Stimulated activated CD4-positive, alpha-beta T cell treated with anti-CD3 and anti-CD28 coated beads, Interleukin-1b, Interleukin-23, amount 100 ng/mL, for 48 hours (primary cell): ENCODE results near the gene FILIP1.

Experiments used
- DNase-seq: peaks from one replicate; pipeline ENCODE4 v3.0.0-alpha.2; 2020

FILIP1 gene

DNA sequence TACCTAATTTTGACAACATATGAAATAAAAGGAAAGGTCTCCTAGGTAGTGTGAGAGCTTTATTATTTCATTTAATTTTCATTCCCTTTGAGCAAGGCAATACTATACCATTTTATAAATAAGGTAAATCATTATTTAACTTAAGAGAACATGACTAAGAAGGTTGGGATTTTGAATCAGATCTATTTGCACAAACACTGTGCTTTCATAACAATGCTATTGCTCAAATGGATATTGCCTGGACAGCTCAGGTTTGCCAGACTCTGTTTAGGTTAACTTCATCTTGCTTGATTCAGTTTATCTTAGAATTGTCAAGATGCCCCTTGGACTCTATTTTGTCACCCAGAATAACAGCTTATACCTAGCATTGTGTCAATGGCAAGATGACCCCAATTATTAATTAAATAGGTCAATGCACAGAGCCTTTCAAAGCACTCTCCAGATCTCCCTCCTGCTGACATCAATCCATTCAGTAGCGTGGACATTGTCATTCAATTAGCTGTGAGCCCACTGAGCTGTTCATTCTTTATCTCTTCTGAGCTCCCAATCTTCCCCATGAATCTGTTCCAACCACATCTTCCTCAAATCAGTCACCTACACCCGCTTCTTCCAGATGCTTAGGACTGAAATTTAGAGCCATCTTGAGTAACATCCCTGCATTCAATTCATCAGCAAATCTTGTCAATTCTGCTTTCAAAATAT is 166.9 kb downstream of the FILIP1 start:
- no peak for DNase-seq

DNA sequence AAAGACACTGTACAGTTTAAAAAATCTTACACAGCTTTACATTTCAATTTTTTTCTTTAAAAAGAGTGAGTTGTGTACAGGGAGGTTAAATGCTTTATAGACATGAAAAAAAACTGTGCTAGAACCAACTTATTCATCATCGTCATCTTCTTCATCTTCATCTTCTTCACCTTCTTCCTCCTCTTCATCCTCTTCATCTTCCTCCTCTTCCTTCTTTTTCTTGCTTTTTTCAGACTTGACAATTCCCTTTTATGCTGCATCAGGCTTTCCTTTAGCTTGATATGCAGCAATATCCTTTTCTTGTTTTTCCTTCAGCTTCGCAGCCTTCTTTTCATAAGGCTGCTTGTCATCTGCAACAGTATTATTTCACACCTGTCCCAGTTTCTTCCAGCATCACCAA is 174.7 kb downstream of the FILIP1 start:
- DNase-seq, result no peak

DNA sequence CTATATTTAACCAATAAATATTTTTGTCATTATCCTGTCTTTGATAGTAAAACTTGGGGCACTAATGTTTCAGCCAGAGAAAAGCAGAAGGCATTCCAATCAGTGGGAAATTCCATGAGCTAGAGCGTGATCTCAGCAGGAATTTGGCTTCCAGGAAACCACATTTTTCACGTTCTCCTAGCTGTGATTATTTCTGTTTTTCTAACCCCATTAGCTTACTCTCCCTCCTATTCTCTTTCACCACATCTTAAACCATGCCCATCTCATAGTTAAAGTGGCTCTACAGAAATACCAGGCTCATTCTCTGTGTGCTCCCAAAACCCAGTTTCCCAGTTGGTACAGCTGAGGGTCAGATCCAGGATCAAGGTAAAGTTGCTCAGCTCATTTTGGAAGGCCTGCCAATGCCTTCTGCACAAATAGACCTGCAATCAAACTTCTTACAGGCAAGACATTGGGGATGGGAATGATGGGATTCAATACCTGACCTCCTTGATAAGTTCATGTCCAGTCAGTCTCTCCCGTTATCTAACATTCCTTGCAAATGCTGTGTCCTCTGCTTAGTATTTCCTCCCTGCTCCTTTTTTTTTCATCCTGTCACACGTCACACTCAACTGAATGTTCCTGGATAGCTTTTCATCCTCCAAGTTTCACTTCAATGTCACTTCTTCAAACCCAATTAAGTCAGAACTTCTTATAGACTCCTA is 175.9 kb downstream of the FILIP1 start:
- no peak for DNase-seq

DNA sequence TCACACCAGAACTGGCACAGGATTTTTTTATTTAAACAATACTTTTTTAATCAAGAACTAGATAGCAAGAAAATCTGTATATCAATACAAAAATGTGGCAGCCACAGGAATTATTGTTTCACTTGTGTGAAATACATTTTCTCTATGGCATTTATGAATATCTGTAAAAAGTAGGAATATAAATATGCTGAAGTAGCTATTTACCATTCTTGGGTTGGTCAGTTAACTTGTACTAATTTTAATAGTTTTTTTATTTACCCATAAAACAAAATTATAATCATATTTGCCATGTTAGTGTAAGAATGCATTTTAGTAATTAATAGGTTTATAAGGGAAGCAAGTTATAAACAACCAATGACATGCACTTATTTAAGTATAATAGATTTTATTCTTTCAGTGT is 177.6 kb downstream of the FILIP1 start:
- DNase-seq, result no peak

DNA sequence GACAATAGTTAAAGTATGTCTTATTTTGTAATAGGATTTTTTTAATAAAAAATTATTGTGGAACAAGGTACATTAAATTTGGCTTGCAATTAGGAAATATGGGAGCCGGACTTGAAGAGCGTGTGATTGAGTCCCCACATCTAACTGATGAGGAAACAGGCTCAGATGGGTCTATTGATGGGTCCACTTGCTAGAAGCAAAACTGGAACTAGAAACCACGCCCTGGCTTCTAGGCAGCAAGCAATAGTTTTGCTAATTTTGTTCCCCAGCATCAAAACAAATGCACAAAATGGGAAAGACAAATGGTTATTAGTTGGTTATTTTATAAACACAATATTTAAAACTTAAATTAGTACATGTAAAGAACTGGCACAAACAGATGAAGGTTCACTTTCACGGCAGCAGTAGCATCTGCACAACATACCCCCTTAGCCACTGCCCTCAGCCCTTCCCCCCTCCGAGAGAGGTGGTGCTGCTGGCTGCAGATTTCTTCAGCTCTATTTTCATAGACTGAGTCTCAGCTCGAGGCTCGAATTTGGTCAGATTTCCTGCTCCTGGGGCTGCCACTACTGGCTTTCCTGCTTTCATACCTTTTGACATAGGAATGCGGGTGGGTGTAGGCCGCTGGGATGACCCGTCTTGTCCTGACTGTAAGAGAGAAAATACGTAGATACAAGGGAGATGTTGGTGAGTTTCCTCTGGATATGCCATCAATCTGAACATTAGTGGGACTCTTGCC is 185.2 kb downstream of the FILIP1 start:
- no peak for DNase-seq

DNA sequence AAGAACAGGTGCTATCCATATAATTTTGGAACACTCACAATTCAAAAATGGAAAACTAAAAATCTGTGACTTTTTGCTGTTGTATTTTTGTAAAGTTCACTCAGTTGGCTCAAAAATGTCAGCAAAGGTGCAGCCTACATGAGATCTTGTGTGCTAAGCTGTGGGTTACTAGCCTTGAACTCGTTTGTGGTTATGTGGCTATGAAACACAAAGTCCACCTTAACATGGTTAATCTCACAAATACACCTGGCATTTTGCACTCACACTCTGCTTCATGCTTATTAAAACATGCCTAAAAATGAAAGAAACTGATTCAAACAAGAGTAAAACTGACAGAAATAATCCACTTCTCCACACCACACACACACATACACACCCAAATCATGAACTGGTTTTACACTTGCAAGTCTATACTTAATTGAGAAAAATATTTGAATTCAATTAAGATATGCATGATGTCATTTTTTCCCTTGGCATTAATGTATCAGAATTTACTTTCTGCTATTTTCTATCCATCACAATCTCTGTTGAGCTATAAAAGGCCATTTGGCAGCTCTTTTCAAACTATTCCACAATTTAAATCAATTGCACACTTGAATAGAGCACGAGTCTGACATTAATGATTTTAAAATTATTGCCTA is 186.1 kb downstream of the FILIP1 start:
- no peak for DNase-seq

DNA sequence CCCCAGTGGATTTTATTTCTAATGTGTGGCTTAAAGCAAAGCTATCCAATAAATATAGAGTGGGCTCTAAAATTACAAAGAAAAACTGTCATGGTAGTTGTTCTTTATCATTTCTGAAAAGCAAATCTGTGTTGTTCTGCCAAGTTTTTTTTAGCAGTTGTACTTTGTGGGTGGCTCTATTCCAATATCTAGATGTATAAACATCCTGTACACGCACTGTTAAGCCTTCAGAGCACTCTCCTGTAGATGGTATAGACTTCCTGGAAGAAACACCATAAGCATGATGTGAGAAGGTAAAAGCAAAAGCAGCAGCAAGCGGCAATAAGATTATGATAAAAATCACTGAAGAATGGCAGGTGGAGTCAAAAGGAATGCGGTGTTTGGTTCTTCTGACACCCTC is 187.5 kb downstream of the FILIP1 start:
- no peak for DNase-seq

DNA sequence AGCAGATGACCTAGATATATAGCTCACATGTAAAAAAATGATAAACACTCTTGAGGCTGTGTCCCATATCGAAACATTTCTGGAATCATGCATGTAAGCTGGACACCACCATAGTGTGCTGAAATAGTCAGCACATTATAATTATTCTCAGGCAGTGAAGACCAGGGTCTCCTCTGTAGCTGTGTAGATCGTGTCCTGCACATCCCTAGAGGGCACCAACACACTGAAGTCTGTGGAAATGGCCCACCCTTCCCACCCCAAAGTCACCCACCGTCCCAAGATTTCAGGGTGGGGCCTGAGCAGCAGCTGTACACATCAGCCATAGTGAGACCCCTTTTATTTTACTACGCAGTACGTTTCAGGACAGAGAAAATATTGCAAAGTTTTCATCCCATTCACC is 188.0 kb downstream of the FILIP1 start:
- no peak for DNase-seq

DNA sequence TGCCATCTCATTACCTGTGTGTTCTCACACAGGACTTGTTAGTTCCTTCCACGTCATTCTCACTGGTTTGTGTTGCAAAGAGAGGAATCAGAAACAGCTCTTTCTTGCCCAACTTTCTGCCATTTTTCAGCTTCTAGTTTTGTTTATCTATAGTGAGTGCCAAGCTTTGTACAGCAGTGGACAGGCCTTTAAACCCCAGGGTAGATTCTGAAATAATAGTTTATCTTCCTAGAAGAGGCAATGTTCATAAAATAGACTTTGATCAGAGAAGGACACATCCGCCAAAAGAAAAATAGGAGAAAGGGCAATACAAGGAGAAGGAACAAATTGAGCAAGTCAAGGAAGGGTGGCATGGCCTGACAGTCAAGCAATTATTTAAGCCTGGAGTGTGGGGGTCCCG is 191.3 kb downstream of the FILIP1 start:
- no peak for DNase-seq

DNA sequence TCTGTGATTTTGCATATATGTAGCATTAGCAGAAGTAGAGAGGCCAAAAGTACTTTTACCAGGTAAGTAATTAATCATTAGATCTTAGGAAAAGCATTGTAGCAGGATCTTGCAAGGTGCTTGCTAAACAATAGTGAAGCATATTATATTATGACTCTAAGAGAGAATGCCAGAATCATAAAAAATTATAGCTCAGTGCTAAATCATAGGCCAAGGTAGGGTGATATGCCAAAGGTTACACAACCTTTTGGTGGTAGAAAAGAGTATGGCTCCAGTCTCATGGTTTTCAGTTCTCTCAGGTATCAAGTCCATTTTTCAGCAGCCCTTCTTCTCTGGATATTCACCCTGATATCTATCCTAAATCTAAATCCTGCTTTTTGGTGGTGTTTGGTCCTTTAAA is 192.1 kb downstream of the FILIP1 start:
- no peak for DNase-seq

DNA sequence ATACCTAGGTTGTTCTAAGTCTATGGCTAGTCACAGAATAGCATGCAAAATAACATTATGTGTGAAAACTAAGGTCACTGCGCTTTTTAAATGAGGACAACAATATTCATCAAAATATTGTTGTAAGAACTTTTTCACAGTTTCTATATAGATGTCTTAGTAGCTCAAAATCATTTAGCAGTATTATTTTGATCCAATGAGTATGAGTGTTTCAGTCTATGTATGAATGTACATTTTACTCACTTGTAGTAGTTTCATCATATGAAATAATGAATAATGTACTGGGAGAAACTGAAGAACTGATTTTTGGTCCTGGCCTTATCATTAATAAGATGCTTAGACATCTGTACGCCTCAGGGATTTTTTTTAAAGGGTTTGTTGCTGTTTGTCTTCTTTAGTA is 192.5 kb downstream of the FILIP1 start:
- DNase-seq, result no peak

DNA sequence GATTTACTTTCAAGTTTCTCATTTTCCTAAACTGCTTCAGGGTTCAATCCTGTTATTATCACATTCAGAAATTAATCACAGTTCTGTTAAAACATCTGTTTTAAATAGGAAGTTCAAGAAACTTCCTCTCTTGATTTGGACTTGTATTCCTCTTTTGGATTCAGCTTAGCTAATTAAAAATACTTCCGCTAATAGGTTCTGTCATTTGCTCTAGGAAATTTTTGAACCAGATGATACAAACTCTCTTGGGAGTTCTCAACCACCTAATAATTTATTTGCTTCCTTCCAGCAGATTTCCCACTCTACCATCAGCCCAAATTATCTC is 193.1 kb downstream of the FILIP1 start:
- DNase-seq, result no peak

DNA sequence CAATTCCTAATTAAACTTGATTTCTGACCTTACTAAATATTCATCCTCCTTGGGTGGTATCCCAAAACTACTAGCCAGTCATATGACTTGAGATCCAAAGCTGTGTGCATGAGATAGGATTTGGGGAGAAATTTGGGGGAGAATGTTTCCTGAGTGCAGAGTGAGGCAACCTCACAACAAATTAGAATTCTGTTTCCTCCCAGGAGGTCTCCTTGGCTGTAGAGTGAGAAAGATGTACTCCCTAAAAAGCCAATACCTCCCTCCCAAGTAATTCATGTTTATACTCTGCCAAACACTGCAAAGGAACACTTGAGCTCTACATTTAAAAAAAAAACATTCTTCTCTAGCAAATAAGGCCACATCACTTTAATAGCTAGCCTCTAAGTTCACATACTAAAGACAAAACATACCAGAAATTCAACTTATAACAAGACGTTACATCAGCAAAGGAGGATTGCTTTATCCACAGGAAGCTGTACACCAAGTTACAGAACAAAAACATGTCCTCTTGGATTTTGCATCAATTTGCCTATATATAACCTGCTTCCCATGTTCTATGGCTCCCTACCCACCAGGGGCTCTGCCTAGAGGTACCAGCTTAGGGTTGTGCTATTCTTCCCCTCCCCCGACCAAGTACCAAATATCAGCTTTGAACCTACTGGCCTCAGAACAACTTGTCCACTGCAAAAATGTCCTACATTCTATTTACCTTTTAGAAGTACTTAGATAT is 193.6 kb downstream of the FILIP1 start:
- DNase-seq, result no peak

DNA sequence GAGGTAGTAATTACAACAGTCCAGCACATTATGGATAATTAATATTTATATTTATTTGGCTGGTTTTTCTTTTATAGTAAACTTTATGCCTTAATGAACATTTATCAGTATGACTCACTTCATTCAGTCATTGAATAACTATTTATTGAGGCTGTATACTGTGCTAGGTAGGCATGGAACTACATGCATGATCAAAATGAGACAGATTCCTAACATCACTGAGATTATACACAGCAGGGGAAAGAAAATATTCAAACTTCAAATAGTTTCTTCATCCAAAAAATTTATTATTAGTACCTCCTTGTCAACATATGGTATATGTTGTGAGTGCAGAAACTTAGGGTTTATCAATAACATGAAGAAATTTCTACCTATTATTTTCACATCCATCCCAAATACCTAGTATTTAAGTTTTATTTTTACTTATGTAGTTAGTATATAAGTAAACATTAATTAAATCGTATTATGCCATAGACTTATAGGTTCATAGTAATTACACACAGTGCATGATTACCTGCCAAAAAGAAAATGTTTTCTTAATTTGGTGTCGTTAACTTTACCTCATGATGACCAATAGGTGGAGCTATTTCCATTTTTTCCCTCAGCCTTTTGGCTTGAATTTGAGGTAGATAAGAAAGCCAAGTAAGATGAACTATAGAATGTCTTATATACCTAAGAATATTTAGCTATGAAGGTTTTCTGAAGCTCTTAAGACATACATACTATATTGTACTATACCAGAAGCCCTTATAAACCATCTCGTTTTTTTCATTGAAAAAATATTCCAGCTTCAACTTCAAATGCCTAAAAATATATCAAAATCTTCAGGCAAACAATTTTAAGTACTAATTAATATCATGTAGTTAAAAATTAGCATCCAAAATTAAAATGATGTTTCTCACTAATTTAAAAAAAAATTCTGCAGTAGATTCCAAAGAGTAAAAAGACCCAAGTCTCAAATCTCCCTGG is 196.5 kb downstream of the FILIP1 start:
- DNase-seq, result no peak

DNA sequence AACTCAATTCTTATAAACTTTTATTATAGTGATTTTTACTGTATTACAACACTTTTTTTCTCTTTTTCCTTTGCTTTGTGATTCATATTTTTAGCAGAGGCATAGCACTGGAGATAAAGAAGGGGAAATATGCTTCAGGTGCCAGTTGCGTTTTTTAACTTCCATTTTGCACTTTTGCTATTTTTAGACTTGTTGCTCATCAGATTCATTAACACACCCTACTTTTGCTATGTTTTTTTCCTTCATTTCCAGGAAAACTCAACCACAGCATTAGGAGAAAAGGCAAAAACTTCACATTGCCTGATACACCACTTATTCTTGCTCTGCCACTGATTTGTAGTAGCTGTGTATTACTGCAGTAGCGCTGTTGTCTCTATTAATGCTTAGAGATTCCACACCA is 201.0 kb downstream of the FILIP1 start:
- no peak for DNase-seq

DNA sequence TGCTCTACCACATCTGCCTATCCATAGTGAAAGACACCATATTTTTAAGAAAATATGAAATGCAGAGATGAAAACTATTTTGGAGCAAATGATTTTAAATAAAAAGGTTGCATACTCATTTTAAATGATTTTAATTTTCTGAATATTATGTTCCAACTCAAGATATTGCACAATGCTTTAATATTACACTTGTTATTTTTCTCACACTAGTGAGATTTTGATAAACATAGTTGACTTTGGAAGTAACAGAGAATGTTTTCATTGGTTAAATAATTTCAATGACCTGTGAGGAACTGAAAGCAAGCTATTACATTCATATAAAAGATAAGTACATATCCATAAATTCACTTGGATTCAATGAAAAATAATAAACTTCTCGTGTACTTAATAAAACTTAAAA is 201.9 kb downstream of the FILIP1 start:
- DNase-seq, result no peak

DNA sequence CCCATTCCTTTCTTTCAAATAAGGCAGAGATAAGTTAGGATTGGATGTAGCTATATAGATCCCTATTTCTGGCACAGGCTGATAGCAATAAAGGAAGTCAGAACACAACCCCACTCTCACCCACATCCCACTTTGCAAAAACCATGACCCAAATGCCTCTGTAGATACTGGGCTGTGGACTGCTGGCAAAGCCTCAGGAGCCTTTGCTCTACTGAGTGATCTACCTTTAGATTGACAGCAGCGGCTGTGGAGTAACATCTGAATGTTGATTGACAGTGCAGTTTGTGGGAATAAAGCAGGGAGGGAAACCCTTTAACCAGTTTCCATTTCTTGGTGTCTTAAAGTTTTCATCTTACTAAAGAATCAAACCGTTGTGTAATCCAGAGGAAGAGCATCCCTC is 202.3 kb downstream of the FILIP1 start:
- DNase-seq, result no peak

DNA sequence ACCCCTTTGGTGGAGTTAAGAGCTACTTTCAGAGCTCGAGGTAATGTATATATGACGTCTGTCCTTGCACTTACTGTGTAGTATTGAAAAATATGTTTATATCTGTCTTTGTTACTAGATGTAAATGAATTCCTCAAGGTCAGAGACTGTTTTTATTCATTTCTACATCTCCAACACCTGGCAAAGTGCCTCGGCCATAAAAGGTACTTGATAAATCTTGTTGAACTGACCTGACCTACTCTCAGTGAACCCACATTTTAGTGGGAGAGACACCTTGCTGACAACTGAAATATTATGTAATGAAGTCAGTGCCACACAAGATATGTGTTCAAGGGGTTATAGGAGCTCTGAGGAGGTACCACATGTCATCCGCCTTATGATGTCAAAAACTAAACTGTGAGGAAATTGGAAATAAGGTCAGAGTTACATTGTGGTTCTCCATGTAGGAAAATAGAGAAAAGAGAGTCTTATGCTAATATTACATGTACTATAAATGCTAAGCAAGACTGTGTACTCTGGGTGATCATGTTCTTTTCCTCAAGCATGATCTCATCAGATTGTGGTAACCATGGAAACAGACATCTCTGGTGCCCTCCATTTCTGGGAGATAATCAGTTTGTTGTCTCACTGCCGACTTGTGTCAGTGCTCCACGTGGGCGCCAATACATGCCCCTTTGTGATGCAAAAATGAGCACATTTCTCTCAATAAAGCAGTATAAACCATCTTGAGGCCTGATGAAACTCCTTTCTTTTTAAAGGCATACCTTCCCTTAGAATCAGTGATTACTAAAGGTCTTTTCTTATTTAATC is 203.3 kb downstream of the FILIP1 start:
- no peak for DNase-seq

DNA sequence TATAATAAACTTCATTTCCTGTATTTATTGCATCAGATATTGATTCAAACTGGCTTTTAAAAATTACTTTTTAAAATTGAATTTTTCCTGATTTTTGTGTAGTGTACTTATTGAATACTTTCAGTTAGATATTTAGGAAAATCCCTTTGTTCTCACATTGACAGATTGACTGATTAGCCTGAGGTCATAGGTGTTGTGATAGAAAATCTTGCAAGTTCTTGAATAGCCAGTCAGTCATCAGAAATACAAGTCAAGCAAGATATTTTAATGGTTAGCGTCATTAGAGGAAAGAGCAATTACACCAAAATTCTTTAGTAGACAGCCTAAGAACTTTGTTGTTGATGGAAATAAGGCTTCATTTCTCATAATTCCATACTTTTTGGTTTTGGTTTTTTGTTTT is 205.6 kb downstream of the FILIP1 start:
- DNase-seq, result no peak

DNA sequence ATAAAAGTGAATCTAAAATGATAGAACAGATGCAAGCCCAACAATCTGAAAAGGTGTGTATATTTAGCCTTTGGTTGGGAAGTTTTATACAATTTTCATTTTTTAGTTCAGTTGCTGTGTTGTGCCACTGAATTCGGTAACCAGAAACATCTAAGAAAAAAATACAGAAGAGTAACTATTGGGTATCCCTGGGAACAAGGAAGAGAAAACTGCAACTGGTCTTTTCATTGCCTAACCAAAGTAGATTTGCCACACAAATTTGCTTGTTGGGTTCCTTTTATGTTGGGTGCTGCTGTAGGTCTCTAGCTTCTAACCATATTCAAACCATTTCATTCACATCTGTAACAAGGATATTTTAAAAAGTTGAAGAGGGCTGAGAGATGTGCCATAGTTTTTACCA is 206.2 kb downstream of the FILIP1 start:
- no peak for DNase-seq

DNA sequence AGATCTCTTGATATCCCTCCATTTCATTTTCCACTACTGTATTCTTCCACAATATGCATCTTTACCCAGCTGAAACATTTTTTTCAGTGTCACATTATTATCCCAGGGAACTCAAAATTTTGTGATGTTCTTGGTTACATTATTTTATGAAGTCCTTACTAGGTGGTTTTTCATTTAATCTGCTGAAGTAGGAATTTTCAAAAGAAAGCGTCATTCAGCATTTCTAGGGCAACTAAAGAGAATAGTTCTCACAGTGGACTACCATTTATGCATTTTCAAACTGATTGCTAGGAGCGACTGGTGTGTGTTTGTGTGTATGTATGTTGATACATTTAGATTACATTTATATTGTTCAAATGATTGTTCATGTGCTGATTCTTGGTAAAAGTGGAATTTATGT is 206.6 kb downstream of the FILIP1 start:
- DNase-seq, result no peak
